ENCODE results near the gene PPP1R15A.

GRCh38 chr19:48922548-48923490, 50.6 kb downstream of the PPP1R15A start:
- TF ChIP-seq, protein P1, sequence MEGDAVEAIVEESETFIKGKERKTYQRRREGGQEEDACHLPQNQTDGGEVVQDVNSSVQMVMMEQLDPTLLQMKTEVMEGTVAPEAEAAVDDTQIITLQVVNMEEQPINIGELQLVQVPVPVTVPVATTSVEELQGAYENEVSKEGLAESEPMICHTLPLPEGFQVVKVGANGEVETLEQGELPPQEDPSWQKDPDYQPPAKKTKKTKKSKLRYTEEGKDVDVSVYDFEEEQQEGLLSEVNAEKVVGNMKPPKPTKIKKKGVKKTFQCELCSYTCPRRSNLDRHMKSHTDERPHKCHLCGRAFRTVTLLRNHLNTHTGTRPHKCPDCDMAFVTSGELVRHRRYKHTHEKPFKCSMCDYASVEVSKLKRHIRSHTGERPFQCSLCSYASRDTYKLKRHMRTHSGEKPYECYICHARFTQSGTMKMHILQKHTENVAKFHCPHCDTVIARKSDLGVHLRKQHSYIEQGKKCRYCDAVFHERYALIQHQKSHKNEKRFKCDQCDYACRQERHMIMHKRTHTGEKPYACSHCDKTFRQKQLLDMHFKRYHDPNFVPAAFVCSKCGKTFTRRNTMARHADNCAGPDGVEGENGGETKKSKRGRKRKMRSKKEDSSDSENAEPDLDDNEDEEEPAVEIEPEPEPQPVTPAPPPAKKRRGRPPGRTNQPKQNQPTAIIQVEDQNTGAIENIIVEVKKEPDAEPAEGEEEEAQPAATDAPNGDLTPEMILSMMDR (IDR thresholded peaks at IDR 0.05) = no peak
- TF ChIP-seq POLR2A (IDR thresholded peaks at IDR 0.05) = no peak
